Stimulated activated naive CD8-positive, alpha-beta T cell treated with anti-CD3 and anti-CD28 coated beads, Interleukin-15, Interleukin-2, amounts not matched to agents 100 U/mL and 50 U/mL, for 24 hours (primary cell): ENCODE data around the gene CALCR.
"Not testable (repeated sequence)": the region's sequence is repeated elsewhere in the genome, so short reads cannot be mapped to it uniquely, and the experiment has no call there.

Experiments
- ATAC-seq: fragments of 150-1000 bp; cut with Tn5 transposase; one replicate; pipeline ENCODE4 v1.10.0; 2021
- DNase-seq: peaks from one replicate; pipeline ENCODE4 v3.0.0; 2021

CALCR gene

GRCh38 chr7:93562106-93562505, 12.4 kb downstream of the CALCR start:
- ATAC-seq (no peak), DNase-seq (no peak)

GRCh38 chr7:93559639-93560491, 14.7 kb downstream of the CALCR start:
- ATAC-seq = no peak
- no peak for DNase-seq

- ATAC-seq (no peak), DNase-seq (no peak)
Measured at GRCh38 chr7:93558705-93559614, 15.6 kb downstream of the CALCR start.

- no peak for ATAC-seq
- no peak for DNase-seq
Measured at GRCh38 chr7:93551931-93552330, 22.6 kb downstream of the CALCR start.

- ATAC-seq (no peak), DNase-seq (no peak)
Measured at GRCh38 chr7:93551063-93551895, 23.2 kb downstream of the CALCR start.

GRCh38 chr7:93547716-93548115, 26.8 kb downstream of the CALCR start:
- no peak for DNase-seq
- no peak for ATAC-seq

- no peak for ATAC-seq
Measured at GRCh38 chr7:93544691-93545090, 29.8 kb downstream of the CALCR start.

GRCh38 chr7:93538061-93538460, 36.5 kb downstream of the CALCR start:
- DNase-seq (no peak), ATAC-seq (no peak)

More at GRCh38 chr7:93544691-93545090, 29.8 kb downstream of the CALCR start:
- no peak for DNase-seq

GRCh38 chr7:93535616-93536015, 38.9 kb downstream of the CALCR start:
- DNase-seq (no peak), ATAC-seq (no peak)

GRCh38 chr7:93530701-93531100, 43.8 kb downstream of the CALCR start:
- ATAC-seq (no peak), DNase-seq (no peak)

- ATAC-seq (no peak), DNase-seq (no peak)
Measured at GRCh38 chr7:93516834-93517233, 57.7 kb downstream of the CALCR start.

- ATAC-seq (no peak), DNase-seq (no peak)
Measured at GRCh38 chr7:93515144-93515543, 59.4 kb downstream of the CALCR start.

GRCh38 chr7:93509303-93509702, 65.2 kb downstream of the CALCR start:
- no peak for DNase-seq
- ATAC-seq = no peak

GRCh38 chr7:93503088-93503487, 71.4 kb downstream of the CALCR start:
- DNase-seq (no peak), ATAC-seq (no peak)

GRCh38 chr7:93491860-93492259, 82.7 kb downstream of the CALCR start:
- not testable (repeated sequence) for ATAC-seq, DNase-seq

GRCh38 chr7:93476491-93477344, 97.8 kb downstream of the CALCR start:
- ATAC-seq = no peak
- no peak for DNase-seq

GRCh38 chr7:93475811-93476210, 98.7 kb downstream of the CALCR start:
- no peak for ATAC-seq
- DNase-seq = no peak

GRCh38 chr7:93471456-93471855, 103.1 kb downstream of the CALCR start:
- DNase-seq = no peak
- no peak for ATAC-seq

- ATAC-seq (no peak), DNase-seq (no peak)
Measured at GRCh38 chr7:93463764-93464163, 110.8 kb downstream of the CALCR start.

- ATAC-seq (no peak), DNase-seq (no peak)
Measured at GRCh38 chr7:93461350-93461749, 113.2 kb downstream of the CALCR start.

- ATAC-seq = no peak
Measured at GRCh38 chr7:93453262-93453661, 121.3 kb downstream of the CALCR start.

More at GRCh38 chr7:93453262-93453661, 121.3 kb downstream of the CALCR start:
- no peak for DNase-seq
